ENCODE measurements around the gene TMEM201.

DNA sequence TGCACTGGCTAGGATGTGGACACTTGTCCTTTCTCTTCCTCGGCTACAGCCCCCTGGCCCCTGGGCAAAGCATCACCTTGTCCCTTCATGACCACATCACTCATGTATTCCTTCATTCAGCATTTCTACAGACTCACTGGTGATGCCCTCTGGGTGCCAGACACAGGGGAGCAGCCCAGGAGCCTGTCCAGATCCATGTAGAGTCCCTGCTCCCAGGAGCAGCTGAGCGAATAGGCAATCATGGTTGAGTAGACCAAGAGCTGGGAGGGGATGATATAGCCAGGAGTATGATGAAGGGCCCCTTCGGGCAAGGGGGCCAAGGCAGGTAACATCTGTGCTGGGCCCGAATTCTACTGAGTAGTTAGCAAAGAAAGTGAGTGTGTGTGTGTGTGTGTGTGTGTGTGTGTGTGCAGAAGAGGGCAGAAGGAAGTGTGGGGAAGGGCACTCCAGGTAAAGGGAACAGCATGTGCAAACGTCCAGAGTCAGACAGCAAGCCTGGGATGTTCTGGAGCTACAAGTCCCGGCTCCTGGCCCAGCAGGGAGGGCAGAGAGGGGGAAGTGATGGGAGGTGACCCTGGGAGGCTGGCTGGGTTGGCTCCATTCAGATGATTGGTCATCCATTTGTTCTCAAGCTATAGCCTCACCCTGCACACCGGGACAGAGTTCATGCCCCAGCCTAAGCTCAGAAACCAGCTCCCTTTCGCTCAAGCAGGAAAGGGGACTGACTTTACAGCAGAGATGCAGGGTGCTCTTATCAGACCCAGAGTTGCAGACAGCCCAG is 41.8 kb downstream of the TMEM201 start:
- TF ChIP-seq, protein P1, sequence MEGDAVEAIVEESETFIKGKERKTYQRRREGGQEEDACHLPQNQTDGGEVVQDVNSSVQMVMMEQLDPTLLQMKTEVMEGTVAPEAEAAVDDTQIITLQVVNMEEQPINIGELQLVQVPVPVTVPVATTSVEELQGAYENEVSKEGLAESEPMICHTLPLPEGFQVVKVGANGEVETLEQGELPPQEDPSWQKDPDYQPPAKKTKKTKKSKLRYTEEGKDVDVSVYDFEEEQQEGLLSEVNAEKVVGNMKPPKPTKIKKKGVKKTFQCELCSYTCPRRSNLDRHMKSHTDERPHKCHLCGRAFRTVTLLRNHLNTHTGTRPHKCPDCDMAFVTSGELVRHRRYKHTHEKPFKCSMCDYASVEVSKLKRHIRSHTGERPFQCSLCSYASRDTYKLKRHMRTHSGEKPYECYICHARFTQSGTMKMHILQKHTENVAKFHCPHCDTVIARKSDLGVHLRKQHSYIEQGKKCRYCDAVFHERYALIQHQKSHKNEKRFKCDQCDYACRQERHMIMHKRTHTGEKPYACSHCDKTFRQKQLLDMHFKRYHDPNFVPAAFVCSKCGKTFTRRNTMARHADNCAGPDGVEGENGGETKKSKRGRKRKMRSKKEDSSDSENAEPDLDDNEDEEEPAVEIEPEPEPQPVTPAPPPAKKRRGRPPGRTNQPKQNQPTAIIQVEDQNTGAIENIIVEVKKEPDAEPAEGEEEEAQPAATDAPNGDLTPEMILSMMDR (IDR thresholded peaks at IDR 0.05; ENCODE audit: insufficient read depth, low read length, poor library complexity, severe bottlenecking): no peak
- TF ChIP-seq EZH2phosphoT487 (conservative IDR thresholded peaks at IDR 0.05; ENCODE audit: low read length): no peak
